HEK293 (cell line): ENCODE results near the gene DNAJA3.

Experiments used
- EGR2 ChIP-seq: fragments of 450-650 bp; formaldehyde crosslinking; IDR thresholded peaks from 2 replicates; pipeline ENCODE4 v1.5.1; 2016; ENCODE audit warnings: low read depth, missing biosample characterization, missing genetic modification characterization
- HOXD13 ChIP-seq: sonication (generic); formaldehyde crosslinking; IDR thresholded peaks from 2 replicates; pipeline ENCODE4 v1.8.0; 2022; ENCODE audit warnings: missing genetic modification reagents, borderline replicate concordance
- KLF7 ChIP-seq: fragments of 450-650 bp; formaldehyde crosslinking; IDR thresholded peaks from 2 replicates; pipeline ENCODE4 v1.5.1; 2016; ENCODE audit warnings: missing biosample characterization, missing genetic modification characterization, borderline replicate concordance
- PRDM2 ChIP-seq: fragments of 450-650 bp; formaldehyde crosslinking; IDR thresholded peaks from 2 replicates; pipeline ENCODE4 v1.5.1; 2016; ENCODE audit warnings: missing biosample characterization, missing genetic modification characterization, borderline replicate concordance
- SCRT2 ChIP-seq: fragments of 450-650 bp; formaldehyde crosslinking; IDR thresholded peaks from 2 replicates; pipeline ENCODE4 v1.5.1; 2016; ENCODE audit warnings: missing biosample characterization, missing genetic modification characterization
- SP7 ChIP-seq: fragments of 450-650 bp; formaldehyde crosslinking; IDR thresholded peaks from 2 replicates; pipeline ENCODE4 v1.5.1; 2016; ENCODE audit warnings: missing biosample characterization, missing genetic modification characterization
- TSHZ1 ChIP-seq: fragments of 450-650 bp; formaldehyde crosslinking; IDR thresholded peaks from 2 replicates; pipeline ENCODE4 v1.5.1; 2016; ENCODE audit warnings: missing biosample characterization, missing genetic modification characterization, borderline replicate concordance
- WT1 ChIP-seq: fragments of 450-650 bp; formaldehyde crosslinking; IDR thresholded peaks from 2 replicates; pipeline ENCODE4 v1.5.1; 2016; ENCODE audit warnings: missing biosample characterization, missing genetic modification characterization
- YY2 ChIP-seq: fragments of 450-650 bp; formaldehyde crosslinking; IDR thresholded peaks from 2 replicates; pipeline ENCODE4 v1.5.1; 2016; ENCODE audit warnings: missing biosample characterization, missing genetic modification characterization
- ZBTB21 ChIP-seq: fragments of 450-650 bp; formaldehyde crosslinking; IDR thresholded peaks from 2 replicates; pipeline ENCODE4 v1.5.1; 2017; ENCODE audit warnings: missing biosample characterization, missing genetic modification characterization
- ZFHX2 ChIP-seq: fragments of 450-650 bp; formaldehyde crosslinking; conservative IDR thresholded peaks from 2 replicates; pipeline ENCODE4 v1.5.1; 2016; ENCODE audit warnings: missing biosample characterization, missing genetic modification characterization
- ZIC2 ChIP-seq: fragments of 450-650 bp; formaldehyde crosslinking; IDR thresholded peaks from 2 replicates; pipeline ENCODE4 v1.5.1; 2016; ENCODE audit warnings: missing biosample characterization, missing genetic modification characterization
- ZNF148 ChIP-seq: fragments of 450-650 bp; formaldehyde crosslinking; IDR thresholded peaks from 2 replicates; pipeline ENCODE4 v1.5.0; 2017; ENCODE audit warnings: missing biosample characterization, missing genetic modification characterization, borderline replicate concordance
- ZNF19 ChIP-seq: fragments of 450-650 bp; formaldehyde crosslinking; IDR thresholded peaks from 2 replicates; pipeline ENCODE4; 2016; ENCODE audit warnings: missing biosample characterization, missing genetic modification characterization, low read depth
- ZNF2 ChIP-seq: fragments of 450-650 bp; formaldehyde crosslinking; IDR thresholded peaks from 2 replicates; pipeline ENCODE4 v1.5.1; 2016; ENCODE audit warnings: missing biosample characterization, missing genetic modification characterization
- ZNF214 ChIP-seq: fragments of 450-650 bp; formaldehyde crosslinking; IDR thresholded peaks from 2 replicates; pipeline ENCODE4 v1.5.1; 2017; ENCODE audit warnings: missing biosample characterization, mild to moderate bottlenecking, missing genetic modification characterization, borderline replicate concordance
- ZNF239 ChIP-seq: fragments of 450-650 bp; formaldehyde crosslinking; IDR thresholded peaks from 2 replicates; pipeline ENCODE4 v1.5.1; 2016; ENCODE audit warnings: missing biosample characterization, missing genetic modification characterization
- ZNF423 ChIP-seq: fragments of 450-650 bp; formaldehyde crosslinking; IDR thresholded peaks from 2 replicates; pipeline ENCODE4 v1.5.1; 2016; ENCODE audit warnings: missing biosample characterization, missing genetic modification characterization
- ZNF48 ChIP-seq: fragments of 450-650 bp; formaldehyde crosslinking; IDR thresholded peaks from 2 replicates; pipeline ENCODE4 v1.5.1; 2016; ENCODE audit warnings: missing biosample characterization, missing genetic modification characterization
- ZNF561 ChIP-seq: fragments of 450-650 bp; IDR thresholded peaks from 2 replicates; pipeline ENCODE4 v1.5.1; 2018; ENCODE audit warnings: missing biosample characterization, missing genetic modification characterization, borderline replicate concordance
- ZNF677 ChIP-seq: fragments of 450-650 bp; IDR thresholded peaks from 2 replicates; pipeline ENCODE4 v1.5.0; 2018; ENCODE audit warnings: missing biosample characterization, mild to moderate bottlenecking, missing genetic modification characterization, moderate library complexity
- ZSCAN30 ChIP-seq: fragments of 450-650 bp; IDR thresholded peaks from 2 replicates; pipeline ENCODE4 v1.5.1; 2018; ENCODE audit warnings: missing biosample characterization, mild to moderate bottlenecking, missing genetic modification characterization, moderate library complexity
- ZXDB ChIP-seq: fragments of 450-650 bp; formaldehyde crosslinking; IDR thresholded peaks from 2 replicates; pipeline ENCODE4 v1.5.1; 2016; ENCODE audit warnings: missing biosample characterization, missing genetic modification characterization
- TF ChIP-seq, protein P1 (sequence below): fragments of 450-650 bp; formaldehyde crosslinking; IDR thresholded peaks from 2 replicates; pipeline ENCODE4 v1.5.1; 2016; ENCODE audit warnings: missing biosample characterization, missing genetic modification characterization
- TF ChIP-seq, protein P2 (sequence below): fragments of 450-650 bp; formaldehyde crosslinking; IDR thresholded peaks from 2 replicates; pipeline ENCODE4 v1.5.1; 2016; ENCODE audit warnings: missing biosample characterization, missing genetic modification characterization

DNAJA3 gene

GRCh38 chr16:4402439-4403132 lies 23.1 kb upstream of the DNAJA3 start (continued):
- TF ChIP-seq ZNF2 (tag by site-specific recombination) (peak; percentile 90), ZNF239 (tag by site-specific recombination) (no peak), SCRT2 (tag by site-specific recombination) (0 out of 2 replicates have a peak, but pooled peaks have one; percentile 17), KLF7 (tag by site-specific recombination) (no peak), ZNF561 (peak; percentile 88), EGR2 (tag by site-specific recombination) (0 out of 2 replicates have a peak, but pooled peaks have one; percentile 8), ZBTB21 (tag by site-specific recombination) (no peak), ZNF677 (tag by site-specific recombination) (no peak; the same call in 1 of the 2 replicates), ZXDB (tag by site-specific recombination) (peak; percentile 77), ZNF48 (tag by site-specific recombination) (no peak), ZNF148 (no peak), YY2 (no peak), TSHZ1 (no peak), PRDM2 (tag by site-specific recombination) (no peak), ZNF423 (tag by site-specific recombination) (no peak), ZFHX2 (0 out of 2 replicates have a peak, but pooled peaks have one; percentile 21), ZNF214 (tag by site-specific recombination) (no peak), SP7 (tag by site-specific recombination) (peak; percentile 63), ZSCAN30 (tag by site-specific recombination) (peak; percentile 83; the same call in 1 of the 2 replicates), ZIC2 (tag by site-specific recombination) (peak; percentile 51), HOXD13 (no peak), WT1 (tag by site-specific recombination) (no peak), ZNF19 (tag by site-specific recombination) (no peak)
- TF ChIP-seq, protein P1, sequence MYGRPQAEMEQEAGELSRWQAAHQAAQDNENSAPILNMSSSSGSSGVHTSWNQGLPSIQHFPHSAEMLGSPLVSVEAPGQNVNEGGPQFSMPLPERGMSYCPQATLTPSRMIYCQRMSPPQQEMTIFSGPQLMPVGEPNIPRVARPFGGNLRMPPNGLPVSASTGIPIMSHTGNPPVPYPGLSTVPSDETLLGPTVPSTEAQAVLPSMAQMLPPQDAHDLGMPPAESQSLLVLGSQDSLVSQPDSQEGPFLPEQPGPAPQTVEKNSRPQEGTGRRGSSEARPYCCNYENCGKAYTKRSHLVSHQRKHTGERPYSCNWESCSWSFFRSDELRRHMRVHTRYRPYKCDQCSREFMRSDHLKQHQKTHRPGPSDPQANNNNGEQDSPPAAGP (tag by site-specific recombination), result peak; percentile 80
- TF ChIP-seq, protein P2, sequence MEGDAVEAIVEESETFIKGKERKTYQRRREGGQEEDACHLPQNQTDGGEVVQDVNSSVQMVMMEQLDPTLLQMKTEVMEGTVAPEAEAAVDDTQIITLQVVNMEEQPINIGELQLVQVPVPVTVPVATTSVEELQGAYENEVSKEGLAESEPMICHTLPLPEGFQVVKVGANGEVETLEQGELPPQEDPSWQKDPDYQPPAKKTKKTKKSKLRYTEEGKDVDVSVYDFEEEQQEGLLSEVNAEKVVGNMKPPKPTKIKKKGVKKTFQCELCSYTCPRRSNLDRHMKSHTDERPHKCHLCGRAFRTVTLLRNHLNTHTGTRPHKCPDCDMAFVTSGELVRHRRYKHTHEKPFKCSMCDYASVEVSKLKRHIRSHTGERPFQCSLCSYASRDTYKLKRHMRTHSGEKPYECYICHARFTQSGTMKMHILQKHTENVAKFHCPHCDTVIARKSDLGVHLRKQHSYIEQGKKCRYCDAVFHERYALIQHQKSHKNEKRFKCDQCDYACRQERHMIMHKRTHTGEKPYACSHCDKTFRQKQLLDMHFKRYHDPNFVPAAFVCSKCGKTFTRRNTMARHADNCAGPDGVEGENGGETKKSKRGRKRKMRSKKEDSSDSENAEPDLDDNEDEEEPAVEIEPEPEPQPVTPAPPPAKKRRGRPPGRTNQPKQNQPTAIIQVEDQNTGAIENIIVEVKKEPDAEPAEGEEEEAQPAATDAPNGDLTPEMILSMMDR (tag by site-specific recombination), result peak; percentile 98
